ENCODE measurements around the gene PRKN.

The PRKN gene

DNA sequence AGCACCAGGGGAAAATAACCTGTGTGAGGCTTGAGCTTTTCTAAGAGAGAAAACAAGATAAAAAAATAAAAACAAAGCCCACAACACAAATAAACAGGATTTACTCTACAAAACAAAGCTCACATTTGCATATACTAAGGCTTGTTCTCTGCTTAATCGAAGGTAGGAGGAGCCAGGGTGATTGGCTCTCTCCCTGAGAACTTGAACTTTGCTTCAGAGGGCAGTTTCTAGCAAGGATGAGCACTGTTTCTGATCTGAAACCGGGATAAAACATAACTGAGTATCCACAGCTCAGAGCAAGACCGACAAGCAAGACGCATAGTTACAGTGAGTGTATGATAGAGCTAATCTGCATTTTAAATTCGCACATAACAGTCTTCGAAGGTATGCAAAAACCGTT is 200.6 kb downstream of the PRKN start:
- no peak for DNase-seq

DNA sequence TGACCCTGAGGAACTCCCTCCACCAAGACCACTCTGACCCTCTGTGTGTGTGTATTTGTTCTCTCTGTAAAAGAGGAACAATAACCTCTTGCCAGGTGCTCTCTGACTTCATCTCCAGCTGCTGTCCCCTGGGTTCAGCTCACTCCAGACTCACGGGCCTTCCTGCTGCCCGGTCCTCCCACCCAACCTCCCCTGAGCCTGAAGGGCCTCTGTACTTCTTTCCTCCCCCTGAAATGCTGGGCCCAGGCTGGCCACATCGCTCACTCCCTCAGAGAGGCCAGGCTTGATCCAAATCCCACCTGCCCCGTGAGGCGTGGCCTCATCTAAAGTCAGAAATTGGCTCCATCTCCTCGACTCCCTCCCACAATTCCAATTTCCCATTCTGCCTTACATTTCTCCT is 202.4 kb downstream of the PRKN start:
- DNase-seq, result no peak

DNA sequence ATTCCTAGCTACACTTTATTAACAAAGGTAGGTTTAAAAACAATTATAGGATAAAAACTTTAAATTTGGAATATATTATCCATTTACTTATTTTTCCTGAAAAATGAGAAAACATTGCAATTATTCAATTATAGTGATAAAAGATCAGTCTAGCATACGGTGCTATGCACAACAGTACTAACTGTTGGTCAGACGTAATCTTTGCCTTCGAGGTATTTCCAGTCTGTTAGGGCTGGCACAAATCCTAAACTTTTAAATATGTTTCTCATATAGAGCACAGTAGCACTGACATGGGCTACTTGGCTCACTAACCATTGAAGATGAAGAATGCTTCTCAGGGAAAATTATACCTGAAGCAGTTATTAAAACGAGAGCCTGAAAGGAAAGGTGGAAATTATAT is 214.8 kb downstream of the PRKN start:
- no peak for DNase-seq

DNA sequence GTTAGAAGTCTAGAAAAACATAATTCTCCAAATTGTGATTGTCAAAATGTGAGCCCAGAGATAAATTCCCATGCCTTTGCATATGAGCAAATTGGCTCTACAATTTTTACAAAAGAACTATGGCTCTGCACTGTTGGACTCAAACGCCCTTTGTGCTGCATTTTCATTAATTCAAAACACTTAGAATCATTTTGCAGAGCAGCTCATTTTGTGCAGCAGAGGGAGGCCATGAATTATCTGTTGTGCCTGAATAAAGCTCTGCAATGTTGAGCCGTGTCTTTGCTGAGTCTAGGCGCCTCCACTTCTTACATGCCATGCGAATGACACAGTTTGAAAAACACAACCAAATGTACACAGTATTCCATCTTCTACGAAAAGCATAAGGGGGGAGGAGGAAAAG is 230.2 kb downstream of the PRKN start:
- DNase-seq, result no peak

DNA sequence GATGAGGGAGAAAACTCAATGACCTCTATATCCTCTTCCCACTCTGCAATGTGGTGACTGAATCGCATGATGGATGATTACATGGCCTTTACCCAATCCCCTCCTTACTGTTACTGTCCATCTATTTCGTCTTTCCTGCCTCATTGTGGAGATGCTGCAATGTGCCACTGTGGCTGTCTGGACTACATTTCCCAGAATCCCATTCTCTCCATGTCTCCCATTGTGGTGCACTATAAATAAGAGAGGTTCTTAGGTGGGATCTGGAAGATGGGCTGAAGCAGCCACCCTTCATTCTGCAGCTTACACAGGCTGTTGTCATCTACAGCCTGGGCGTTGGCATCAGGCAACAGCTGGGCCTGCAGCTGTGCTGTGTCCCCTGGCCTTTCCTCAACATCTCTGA is 233.6 kb downstream of the PRKN start:
- no peak for DNase-seq

DNA sequence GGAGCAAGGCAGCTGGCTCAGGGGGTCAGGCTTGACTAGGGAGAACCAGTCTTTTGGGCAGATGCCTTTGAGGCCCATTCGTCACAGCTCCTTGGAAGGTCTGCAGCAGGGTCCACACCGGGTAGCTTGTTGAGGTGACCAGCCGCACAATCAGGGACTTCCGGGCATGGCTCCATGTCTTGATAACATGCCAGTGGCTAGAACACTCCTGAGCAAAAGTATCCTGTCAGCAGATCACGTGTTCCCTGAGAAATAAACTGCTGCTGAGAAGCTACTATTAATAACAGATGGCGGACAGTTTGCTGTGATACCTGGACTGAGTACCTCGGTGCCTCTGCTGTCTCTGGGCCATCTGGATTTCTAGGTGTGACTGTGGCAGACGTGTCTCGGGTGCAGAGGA is 235.9 kb downstream of the PRKN start:
- DNase-seq, result no peak

DNA sequence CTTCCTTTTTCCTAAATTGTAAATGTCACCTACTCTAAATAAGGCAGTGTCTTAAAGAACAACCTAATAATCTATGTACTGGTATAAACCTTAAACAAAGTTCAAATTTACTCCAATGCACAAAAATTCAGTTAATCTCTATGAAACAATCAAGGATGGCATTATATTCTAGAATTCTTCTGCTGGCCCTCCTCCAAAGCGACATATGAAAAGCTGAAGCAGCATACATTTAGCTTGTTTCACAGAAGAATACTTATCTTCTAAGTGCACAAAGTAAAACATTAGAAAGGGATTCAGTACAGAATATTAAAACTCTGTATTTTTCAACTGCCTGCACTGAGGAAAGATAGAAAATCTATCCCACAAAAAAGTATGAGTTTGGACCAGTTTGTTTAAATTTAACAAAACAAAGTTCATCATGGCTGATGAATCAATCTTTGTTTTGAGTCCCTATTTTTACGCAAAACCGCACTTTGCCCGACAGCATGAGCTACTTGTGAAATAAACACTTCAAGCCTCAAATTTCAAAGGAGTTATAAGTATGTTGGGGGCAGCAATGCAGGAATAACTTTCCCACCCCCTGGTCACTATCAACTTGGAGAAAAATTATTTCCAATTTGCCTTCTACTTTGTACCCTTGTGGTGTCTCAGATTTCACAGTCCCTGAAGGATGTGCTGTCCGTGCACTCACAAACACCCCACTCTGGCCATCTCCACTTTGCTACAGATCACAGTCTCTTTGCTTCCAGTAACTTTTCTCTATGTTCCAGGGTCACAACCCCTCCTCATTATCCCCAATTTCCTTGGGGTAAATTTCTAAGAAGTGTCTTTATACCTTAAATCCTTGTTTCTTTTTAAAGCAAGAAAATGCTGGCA is 238.2 kb downstream of the PRKN start:
- no peak for DNase-seq

DNA sequence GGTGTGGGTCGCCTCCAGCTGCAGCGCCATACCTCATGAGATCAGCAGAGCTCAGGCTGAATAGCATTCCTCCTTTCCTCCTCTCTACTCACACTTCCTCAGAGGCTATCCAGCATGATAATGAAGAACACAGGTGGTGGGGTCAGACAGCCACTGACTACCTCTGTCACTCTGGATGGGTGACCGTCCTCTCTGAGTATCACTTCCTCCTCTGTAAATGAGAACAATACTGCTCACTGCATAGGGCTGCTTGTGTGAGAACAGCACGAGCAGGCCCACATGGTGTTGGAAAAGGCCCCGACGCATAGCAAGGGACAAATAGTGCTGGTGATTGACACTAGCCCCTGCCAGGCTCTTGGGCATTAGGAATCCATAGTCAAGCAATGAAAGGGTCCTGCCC is 239.1 kb downstream of the PRKN start:
- DNase-seq, result no peak

DNA sequence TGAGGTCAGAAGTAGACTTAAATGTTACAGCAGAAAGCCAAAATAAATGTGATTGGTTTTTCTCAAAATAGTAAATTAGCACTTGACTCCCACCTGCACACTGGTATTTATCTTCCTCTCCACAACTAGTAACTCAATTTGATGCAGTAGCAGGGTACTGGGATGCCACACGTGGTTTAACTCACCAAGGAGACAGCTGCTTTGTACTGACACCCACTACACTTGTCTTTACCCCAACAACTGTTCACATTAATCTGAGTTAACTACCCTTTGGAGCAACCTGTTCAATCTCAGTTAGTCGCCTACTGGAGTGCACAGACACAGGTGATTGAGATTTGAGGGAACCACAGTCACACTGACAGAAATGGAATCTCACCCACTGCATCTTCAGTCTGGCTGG is 242.1 kb downstream of the PRKN start:
- DNase-seq, result no peak

DNA sequence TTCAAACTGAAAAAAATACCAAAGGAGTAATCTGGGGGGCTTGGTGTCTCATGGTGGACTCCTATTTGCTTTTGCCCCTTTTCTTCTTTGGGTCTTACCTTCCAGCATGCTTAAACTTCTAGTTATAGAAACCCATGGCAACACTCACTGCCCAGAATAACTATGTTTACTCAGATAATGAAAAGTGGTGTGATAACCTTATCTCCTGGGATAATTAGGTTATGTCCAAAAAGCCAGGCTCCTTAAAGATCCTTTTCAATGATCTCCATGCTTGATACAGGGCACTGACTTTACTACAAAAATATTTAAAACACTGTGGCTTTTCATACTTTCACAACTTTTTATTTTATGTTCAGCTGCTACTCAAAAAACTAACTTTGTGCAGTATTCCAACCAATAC is 245.6 kb downstream of the PRKN start:
- DNase-seq, result no peak

DNA sequence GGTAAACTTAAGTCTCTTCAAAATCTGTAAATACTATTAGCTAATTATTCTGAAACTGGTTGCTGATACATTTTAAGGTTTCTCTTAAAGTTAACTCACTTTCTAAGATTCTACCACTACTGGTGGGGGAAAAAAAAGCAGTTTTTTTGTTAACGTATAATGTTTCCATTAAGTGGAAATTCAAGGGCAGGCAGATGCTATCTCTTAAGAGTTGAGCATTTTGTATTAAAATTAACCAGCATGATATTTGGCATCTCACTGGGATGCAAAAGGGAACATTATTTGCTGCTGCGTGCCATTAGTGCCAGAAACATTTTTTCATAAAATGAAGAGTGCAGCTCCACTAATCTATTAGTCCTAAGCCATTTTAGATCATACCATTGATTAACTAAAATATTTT is 246.2 kb downstream of the PRKN start:
- no peak for DNase-seq

DNA sequence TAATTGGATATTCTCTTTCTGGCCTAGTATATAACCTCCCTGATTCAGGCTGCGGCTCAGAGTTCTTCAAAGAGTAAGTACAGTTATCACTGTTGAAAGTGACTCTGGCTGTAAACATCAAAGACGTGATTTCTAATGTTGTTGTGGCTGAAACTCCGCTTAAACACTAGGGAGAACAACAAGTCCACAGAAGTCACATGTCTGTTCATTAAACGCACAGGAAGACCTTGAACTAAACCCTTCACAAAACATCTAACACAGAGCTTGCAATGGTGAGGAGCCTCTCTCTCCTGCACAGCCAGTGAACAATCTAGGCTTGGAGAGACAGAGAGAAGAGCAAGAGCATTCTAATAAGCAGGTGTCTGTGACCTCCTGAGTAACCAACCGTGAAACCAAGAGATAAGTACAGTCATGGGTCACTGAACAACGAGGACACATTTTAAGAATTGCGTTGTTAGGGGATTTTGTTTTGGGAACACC is 249.3 kb downstream of the PRKN start:
- no peak for DNase-seq

DNA sequence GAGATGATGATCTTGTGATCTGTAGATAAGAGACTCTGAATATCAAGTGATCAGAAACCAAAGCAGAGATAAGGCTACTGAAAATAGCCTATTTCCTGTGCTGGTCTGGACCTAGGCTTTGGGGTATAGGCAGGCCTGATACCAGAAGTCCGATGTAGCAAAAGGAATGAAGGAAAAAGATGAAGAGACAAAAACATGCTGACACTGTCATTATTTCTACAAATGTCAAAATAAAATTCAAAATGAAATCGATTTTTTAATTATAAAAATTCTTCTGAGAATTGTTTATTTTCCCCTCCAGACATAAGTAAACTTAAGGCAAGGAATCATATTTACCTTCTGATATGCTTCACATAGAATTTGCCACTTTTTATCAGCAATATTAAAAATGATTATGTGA is 252.8 kb downstream of the PRKN start:
- DNase-seq, result no peak

DNA sequence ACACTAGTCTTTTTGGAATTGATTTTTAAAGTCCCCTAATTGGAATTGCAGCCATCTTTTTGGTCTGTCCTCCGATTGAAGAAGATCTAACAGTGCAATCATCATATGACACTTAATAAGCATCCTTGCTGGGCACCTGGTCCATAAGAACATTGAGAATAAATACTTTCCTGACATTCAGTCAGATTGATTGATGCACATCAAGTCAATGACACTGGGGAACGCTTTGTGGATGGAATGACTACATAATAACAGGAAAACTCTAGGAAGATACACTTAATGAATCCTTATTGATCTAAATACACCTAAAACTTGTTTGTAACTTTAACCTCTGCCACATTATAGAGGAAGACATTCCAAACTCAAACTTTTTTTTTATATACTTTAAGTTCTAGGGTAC is 255.7 kb downstream of the PRKN start:
- no peak for DNase-seq

DNA sequence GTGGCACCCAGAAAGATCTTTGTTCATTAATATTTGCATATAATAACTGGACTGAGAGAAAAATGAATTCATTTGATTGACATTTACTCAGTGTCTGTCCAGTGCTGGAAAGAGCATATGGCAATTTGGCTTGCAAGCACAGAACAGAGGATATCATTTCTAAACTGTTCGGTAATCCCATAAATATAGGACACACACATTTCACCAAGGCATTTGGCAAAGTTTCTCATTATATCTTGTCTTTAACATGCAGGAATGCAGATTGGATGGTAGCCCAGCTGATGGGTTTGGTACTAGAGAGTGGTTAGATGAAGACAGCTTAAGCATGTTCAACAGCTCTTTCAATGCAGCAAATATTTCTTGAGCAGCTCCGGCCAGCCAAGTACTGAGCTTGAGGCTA is 259.2 kb downstream of the PRKN start:
- DNase-seq, result no peak

DNA sequence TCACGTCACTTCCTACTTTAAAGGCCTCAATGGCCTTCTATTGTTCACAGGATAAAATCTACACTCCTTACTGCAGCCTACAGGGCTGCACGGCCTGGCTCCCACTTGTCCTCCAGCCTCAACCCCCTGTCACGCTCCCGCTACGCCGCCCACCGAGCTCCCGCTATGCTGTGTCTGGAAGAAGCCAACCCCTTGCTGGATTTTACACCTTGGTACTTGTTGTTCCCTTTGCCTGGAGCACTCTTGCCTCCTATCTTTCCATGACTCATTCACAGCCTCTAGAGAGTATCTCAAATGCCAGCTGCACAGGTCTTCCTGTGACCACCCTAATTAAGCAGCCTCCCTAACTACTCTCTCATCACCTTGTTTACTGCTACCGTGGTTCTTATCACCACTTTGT is 259.9 kb downstream of the PRKN start:
- DNase-seq, result no peak

DNA sequence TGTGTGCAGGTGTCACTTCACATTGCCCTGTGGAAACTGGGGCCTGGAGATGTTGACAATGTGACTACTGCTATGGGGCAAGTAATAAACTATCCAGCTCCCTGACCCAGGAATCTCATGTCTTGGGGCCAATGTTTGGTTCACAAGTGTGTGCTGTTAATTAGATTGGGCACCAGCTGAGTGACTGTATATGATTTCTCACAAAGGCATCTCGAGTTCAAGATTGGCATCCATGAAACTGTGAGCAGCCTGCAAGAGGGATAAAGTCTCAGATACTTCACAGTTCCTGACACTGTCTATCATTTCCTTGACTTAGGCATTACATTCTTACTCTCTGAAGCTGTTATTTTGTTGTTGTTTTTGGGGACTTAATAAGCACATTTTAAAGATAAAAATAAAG is 264.0 kb downstream of the PRKN start:
- DNase-seq, result no peak

DNA sequence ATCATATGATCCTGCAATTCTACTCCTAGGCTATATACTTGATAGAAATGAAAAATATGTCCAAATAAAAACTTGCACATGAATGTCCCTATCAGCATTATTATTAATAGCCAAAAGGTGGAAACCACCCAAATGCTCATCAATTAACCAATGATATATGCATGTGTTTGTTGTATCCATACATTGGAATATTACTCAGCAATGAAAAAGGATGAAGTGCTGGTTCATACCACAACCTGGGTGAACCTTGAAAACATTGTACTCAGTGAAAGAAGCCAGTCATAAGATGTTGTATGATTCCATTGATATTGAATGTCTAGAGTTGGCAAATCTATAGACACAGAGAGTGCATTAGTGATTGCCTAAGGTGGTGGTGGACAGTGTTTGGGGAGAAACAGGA is 267.6 kb downstream of the PRKN start:
- no peak for DNase-seq

DNA sequence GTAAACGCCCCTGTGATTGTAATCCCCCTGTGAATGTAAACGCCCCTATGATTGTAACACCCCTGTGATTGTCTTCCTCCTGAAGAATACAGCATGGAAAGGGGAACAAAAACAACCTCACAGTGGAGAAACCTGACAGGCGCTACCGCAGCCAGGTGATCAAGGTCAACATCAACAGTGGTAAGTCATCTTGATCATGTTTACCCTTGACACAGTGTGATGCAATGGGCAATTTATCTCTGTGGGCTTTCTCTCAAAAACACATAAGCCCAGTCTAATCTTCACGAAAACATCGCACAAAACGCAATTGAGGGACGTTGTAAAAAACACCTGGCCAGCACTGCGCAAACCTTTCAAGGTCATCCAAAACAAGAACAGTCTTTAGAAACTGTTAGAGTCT is 277.2 kb downstream of the PRKN start:
- DNase-seq, result no peak

DNA sequence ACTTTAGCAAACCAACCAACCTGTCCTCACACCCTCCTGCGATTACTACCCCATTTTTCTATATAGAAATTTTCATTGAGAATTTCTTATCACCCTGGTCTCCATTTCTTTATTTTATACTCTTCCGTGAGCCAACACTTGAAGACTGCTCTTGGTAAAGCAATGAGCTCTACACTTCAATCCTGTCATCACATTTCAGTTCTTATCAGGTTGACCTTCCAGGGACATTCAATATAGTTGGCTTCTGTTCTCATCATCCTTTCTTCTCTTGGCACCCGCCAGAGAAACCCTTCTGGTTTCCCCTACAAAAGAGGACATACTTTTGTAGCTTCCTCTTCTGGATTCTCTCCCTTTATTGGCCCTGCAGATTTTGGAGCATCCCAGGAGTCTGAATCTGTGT is 279.3 kb downstream of the PRKN start:
- DNase-seq, result no peak

DNA sequence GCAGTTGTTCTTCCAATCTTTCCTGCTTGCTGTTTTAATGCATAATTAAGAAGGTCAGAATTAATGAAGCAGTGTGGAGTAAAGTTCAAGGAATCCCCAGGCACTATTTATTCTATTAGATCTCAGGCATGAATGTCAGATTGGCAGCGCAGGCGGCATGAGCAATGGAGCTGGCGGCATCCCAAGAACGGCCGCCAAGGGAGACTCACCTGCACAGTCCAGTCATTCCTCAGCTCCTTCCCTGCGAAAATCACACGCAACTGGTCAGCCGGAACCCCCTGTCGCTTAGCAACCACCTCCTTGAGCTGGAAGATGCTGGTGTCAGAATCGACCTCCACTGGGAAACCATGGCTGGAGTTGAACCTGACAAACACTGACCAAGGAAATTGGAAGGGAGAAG is 284.5 kb downstream of the PRKN start:
- DNase-seq, result no peak

DNA sequence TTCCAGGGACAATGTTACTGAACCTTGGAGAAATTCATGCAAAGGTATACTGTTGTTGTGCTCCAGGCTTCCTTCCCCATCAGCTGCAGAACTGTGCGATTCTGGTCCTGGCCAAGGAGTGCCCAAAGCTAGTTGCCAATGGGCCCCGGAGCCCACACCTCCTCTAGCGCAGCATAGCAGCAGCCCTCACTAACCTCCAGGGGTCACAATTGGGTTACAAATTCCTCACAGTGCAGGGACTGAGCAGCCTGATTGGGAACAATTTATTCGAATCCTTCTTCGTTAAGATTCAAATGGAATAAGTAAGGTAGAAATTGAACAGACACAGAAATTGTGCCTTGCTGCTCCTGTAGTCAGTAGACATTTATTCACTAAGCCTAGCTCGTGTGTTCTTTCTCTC is 284.9 kb downstream of the PRKN start:
- DNase-seq, result no peak

DNA sequence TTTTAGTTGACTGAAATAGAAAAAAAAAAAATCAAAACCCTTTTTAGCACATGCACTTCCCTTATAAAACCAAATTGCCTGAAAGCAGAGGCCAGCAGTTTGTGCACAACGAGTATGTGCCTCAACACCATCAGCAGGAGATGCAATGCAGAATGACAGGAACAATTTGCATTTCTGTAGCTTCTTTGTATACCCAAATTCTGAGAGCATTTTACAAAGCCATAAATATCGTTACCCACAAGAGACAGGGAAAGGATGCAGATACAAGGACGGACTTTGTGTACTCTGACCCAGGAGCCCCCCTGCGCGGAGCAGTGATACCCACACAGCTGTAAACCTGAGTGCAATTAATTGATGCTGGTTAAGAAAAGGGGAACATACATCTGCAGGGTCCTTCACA is 285.6 kb downstream of the PRKN start:
- DNase-seq, result no peak

DNA sequence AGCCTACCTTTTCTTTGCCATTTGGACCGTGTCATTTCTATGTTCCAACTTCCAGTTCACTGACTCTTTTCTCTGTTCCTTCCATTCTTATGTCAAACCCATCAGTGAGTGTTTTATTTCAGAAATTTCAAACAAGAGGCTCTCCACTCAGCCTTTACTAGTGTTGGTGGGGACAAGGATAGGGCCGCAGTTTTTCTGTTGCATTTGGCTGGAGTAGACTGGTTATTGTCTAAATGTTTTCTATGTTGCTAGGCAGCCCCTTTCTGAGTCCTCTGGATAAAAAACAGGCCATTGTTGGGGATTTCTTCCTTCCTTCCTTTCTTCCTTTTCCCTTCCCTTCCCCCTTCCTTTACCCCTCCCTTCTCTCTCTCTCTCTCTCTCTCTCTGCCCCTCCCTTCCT is 288.6 kb downstream of the PRKN start:
- DNase-seq, result no peak

DNA sequence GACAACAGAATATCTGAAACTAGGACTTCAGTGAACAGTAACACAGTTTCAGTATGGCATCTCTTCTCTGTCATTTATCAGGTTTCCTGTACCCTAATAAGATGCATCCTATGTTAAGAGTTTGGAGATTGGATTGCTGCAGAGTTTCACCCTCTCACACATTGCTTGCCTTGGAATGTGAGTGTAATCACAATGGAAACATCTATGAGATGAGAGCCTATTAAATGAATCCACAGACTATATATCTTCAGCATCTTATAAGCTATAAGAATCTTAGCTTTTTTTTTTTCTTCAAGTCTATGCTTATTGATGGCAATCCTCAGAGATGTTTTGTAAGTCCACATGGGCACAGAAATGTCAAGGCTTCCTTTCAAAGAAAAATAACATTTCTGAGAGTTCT is 292.5 kb downstream of the PRKN start:
- DNase-seq, result no peak

Data from DMS79 treated with DMSO at 0.1 percent for 48 hours (cell line).